HG02642 (cell line): ENCODE measurements around the gene SMYD3.
A peak's percentile ranks its signal among the peaks of the same experiment; 100 is the strongest.
"Not testable (repeated sequence)": the region's sequence is repeated elsewhere in the genome, so short reads cannot be mapped to it uniquely, and the experiment has no call there.

Source experiments
- ATAC-seq: cut with Tn5 transposase; IDR thresholded peaks from one replicate; pipeline ENCODE4 v1.9.1; 2021; ENCODE audit warnings: mild to moderate bottlenecking; ENCODE audit not compliant: unreplicated experiment, poor library complexity

SMYD3 gene

GRCh38 chr1:246372559-246372958, 134.5 kb downstream of the SMYD3 start:
- ATAC-seq = no peak

- no peak for ATAC-seq
Measured at GRCh38 chr1:246367041-246367440, 140.0 kb downstream of the SMYD3 start.

GRCh38 chr1:246365708-246366107, 141.4 kb downstream of the SMYD3 start:
- no peak for ATAC-seq

GRCh38 chr1:246364415-246364941, 142.6 kb downstream of the SMYD3 start:
- peak; percentile 67 for ATAC-seq

GRCh38 chr1:246357014-246357598, 150.0 kb downstream of the SMYD3 start:
- not testable (repeated sequence) for ATAC-seq

GRCh38 chr1:246355411-246356230, 151.5 kb downstream of the SMYD3 start:
- no peak for ATAC-seq

GRCh38 chr1:246351721-246352120, 155.4 kb downstream of the SMYD3 start:
- no peak for ATAC-seq

- no peak for ATAC-seq
Measured at GRCh38 chr1:246350745-246351144, 156.3 kb downstream of the SMYD3 start.

- ATAC-seq = no peak
Measured at GRCh38 chr1:246343937-246344336, 163.1 kb downstream of the SMYD3 start.

- ATAC-seq = no peak
Measured at GRCh38 chr1:246343251-246343650, 163.8 kb downstream of the SMYD3 start.

- ATAC-seq = no peak
Measured at GRCh38 chr1:246338546-246338945, 168.5 kb downstream of the SMYD3 start.

- no peak for ATAC-seq
Measured at GRCh38 chr1:246338098-246338497, 169.0 kb downstream of the SMYD3 start.

GRCh38 chr1:246335151-246335550, 171.9 kb downstream of the SMYD3 start:
- no peak for ATAC-seq

- no peak for ATAC-seq
Measured at GRCh38 chr1:246333855-246334254, 173.2 kb downstream of the SMYD3 start.

GRCh38 chr1:246332078-246332477, 175.0 kb downstream of the SMYD3 start:
- ATAC-seq = no peak

- ATAC-seq = peak; percentile 97
Measured at GRCh38 chr1:246329900-246330299, 177.2 kb downstream of the SMYD3 start.

GRCh38 chr1:246329292-246329691, 177.8 kb downstream of the SMYD3 start:
- ATAC-seq = not testable (repeated sequence)

- no peak for ATAC-seq
Measured at GRCh38 chr1:246324711-246325110, 182.4 kb downstream of the SMYD3 start.

GRCh38 chr1:246324033-246324432, 183.0 kb downstream of the SMYD3 start:
- ATAC-seq = not testable (repeated sequence)

- no peak for ATAC-seq
Measured at GRCh38 chr1:246320286-246320685, 186.8 kb downstream of the SMYD3 start.

- no peak for ATAC-seq
Measured at GRCh38 chr1:246319083-246319714, 187.9 kb downstream of the SMYD3 start.
